Measurements from ENCODE around the gene SF3B4. TPM values are rescaled to one million over a fixed set of nuclear protein-coding genes. Genes with fewer than 3 reads are reported as not detected.

SF3B4 gene
- total and polyA plus RNA-seq, 4 donors = 19.6 to 48.1 (median 37.7) TPM

DNA sequence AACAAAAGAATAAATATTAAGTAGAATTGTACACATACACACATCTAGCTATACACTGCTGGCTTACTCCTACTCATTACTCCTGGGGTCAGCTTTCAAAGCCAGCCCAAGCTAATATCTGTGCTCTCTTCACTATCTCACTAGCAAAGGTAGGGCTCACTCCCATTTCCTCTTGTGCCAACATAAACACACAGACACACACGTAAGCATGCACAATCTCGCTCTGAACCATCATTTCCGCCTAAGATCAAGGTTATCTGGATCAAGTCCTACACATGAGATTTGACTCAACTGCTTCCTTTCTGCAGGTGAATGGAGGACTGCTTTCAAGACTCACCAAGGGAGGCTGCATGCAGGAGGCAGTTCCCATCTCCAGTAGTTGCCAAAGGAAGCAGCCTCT is 37.8 kb upstream of the SF3B4 start:
- H3K9me3 ChIP-seq (ENCODE audit: control insufficient read depth in 4 of 4, insufficient read depth in 3 of 4, low read length in 3 of 4) = peaks cover 0 to 4% (median 0%) of the 10 kb centered on the region in 4 donors
- peak overlapping the region in 1 of 2 donors; percentile 31 for H3K27ac ChIP-seq (ENCODE audit: low read depth in 1 of 2, low read length in 1 of 2)
- WGBS, 2 donors = 87 to 98% methylated on average over 3 of the region's 3 CpGs
- no peaks in the 10 kb centered on the region for H3K27me3 ChIP-seq (ENCODE audit: control insufficient read depth in 3 of 3, insufficient read depth in 3 of 3, low read length in 2 of 3)
- H3K9ac ChIP-seq (ENCODE audit: insufficient read depth in 1 of 2, low read length in 2 of 2) = no peak overlapping the region
- H3K4me3 ChIP-seq = no peak overlapping the region
- DNase-seq (no peak), ATAC-seq (ENCODE audit: insufficient read depth, low FRiP score) (no peak)
- no peak for TF ChIP-seq CTCF (IDR thresholded peaks at IDR 0.05; ENCODE audit: control extremely low read depth, extremely low read depth)
- H3K36me3 ChIP-seq (ENCODE audit: control insufficient read depth in 4 of 4, insufficient read depth in 4 of 4, low read length in 4 of 4) = peaks cover 7 to 35% (median 23%) of the 10 kb centered on the region in 4 donors
- peaks cover 0 to 6% (median 0%) of the 10 kb centered on the region in 5 donors for H3K4me1 ChIP-seq (ENCODE audit: control insufficient read depth in 5 of 5, insufficient read depth in 5 of 5, low read length in 5 of 5)

DNA sequence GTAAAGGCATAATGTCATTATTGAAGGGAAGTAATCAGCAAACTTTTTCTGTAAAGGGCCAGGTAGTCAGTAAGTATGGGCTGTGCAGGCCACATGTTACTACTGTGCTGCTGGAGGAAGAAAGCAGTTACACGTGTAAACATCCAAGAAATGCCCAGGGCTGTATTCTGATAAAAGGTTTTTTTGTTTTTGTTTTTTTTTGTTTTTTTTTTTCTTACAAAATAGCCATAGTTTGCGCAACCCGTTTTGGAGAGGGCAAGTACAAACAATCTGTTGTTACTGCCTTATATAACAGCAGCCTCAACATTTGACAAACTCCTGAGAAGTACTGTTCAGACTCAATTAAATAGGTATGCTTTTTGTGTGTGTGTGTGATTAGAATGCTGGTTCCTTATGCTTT is 35.8 kb upstream of the SF3B4 start:
- ATAC-seq (ENCODE audit: insufficient read depth, low FRiP score) = no peak
- no peak for TF ChIP-seq CTCF (IDR thresholded peaks at IDR 0.05; ENCODE audit: control extremely low read depth, extremely low read depth)
- H3K27me3 ChIP-seq (ENCODE audit: control insufficient read depth in 3 of 3, insufficient read depth in 3 of 3, low read length in 2 of 3) = no peaks in the 10 kb centered on the region
- H3K36me3 ChIP-seq (ENCODE audit: control insufficient read depth in 4 of 4, insufficient read depth in 4 of 4, low read length in 4 of 4) = peaks cover 9 to 43% (median 21%) of the 10 kb centered on the region in 4 donors
- WGBS, 2 donors = 43 to 74% methylated on average over 3 of the region's 3 CpGs
- H3K4me1 ChIP-seq (ENCODE audit: control insufficient read depth in 5 of 5, insufficient read depth in 5 of 5, low read length in 5 of 5) = peaks cover 0 to 6% (median 0%) of the 10 kb centered on the region in 5 donors
- H3K9ac ChIP-seq (ENCODE audit: insufficient read depth in 1 of 2, low read length in 2 of 2) = no peak overlapping the region
- H3K4me3 ChIP-seq = no peak overlapping the region
- peaks cover 0 to 4% (median 0%) of the 10 kb centered on the region in 4 donors for H3K9me3 ChIP-seq (ENCODE audit: control insufficient read depth in 4 of 4, insufficient read depth in 3 of 4, low read length in 3 of 4)
- peak in 2 of 3 donors; percentile 25 to 51 for DNase-seq
- no peak overlapping the region for H3K27ac ChIP-seq (ENCODE audit: low read depth in 1 of 2, low read length in 1 of 2)

GRCh38 chr1:149962736-149963135 is 35.1 kb upstream of the SF3B4 start:
- WGBS, 2 donors = 67% methylated on average over 2 of the region's 2 CpGs
- DNase-seq (no peak), ATAC-seq (ENCODE audit: insufficient read depth, low FRiP score) (no peak)
- no peak overlapping the region for H3K4me3 ChIP-seq
- no peak for TF ChIP-seq CTCF (IDR thresholded peaks at IDR 0.05; ENCODE audit: control extremely low read depth, extremely low read depth)
- no peak overlapping the region for H3K9ac ChIP-seq (ENCODE audit: insufficient read depth in 1 of 2, low read length in 2 of 2)
- peaks cover 0 to 6% (median 0%) of the 10 kb centered on the region in 4 donors for H3K9me3 ChIP-seq (ENCODE audit: control insufficient read depth in 4 of 4, insufficient read depth in 3 of 4, low read length in 3 of 4)
- no peaks in the 10 kb centered on the region for H3K27me3 ChIP-seq (ENCODE audit: control insufficient read depth in 3 of 3, insufficient read depth in 3 of 3, low read length in 2 of 3)
- H3K36me3 ChIP-seq (ENCODE audit: control insufficient read depth in 4 of 4, insufficient read depth in 4 of 4, low read length in 4 of 4) = peaks cover 14 to 49% (median 24%) of the 10 kb centered on the region in 4 donors
- H3K27ac ChIP-seq (ENCODE audit: low read depth in 1 of 2, low read length in 1 of 2) = peak overlapping the region in 1 of 2 donors; percentile 33
- H3K4me1 ChIP-seq (ENCODE audit: control insufficient read depth in 5 of 5, insufficient read depth in 5 of 5, low read length in 5 of 5) = peaks cover 0 to 6% (median 0%) of the 10 kb centered on the region in 5 donors
